ENCODE measurements around the gene CAP2.

CAP2 gene, protein sequence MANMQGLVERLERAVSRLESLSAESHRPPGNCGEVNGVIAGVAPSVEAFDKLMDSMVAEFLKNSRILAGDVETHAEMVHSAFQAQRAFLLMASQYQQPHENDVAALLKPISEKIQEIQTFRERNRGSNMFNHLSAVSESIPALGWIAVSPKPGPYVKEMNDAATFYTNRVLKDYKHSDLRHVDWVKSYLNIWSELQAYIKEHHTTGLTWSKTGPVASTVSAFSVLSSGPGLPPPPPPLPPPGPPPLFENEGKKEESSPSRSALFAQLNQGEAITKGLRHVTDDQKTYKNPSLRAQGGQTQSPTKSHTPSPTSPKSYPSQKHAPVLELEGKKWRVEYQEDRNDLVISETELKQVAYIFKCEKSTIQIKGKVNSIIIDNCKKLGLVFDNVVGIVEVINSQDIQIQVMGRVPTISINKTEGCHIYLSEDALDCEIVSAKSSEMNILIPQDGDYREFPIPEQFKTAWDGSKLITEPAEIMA

GRCh38 chr6:17392978-17393891 lies at the start of gene CAP2:
TSS of gene CAP2 (plus strand) at chr6:17393595. CDS start at chr6:17421556, 27,961 bp downstream.
- peak; percentile 22 for DNase-seq

DNA sequence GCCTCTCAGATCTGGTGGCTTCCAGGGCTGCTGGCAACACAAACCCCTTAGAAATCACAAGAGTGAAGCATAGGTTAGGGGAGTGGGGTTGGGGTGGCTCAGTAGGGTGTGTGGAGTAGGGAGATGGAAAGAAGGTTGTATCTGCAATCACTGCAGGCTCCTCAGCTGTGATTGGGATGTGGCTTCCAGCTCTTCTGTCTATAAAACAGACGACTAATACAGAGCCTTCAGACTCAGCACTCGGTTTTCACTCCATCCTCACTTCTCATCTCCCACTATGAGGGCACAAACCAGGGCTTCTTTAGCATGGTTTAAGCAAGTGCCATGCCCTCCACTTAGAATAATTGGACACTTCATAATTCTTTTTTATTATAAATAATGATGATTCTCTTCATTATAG lies 46.4 kb upstream of the CAP2 start:
- DNase-seq: no peak

DNA sequence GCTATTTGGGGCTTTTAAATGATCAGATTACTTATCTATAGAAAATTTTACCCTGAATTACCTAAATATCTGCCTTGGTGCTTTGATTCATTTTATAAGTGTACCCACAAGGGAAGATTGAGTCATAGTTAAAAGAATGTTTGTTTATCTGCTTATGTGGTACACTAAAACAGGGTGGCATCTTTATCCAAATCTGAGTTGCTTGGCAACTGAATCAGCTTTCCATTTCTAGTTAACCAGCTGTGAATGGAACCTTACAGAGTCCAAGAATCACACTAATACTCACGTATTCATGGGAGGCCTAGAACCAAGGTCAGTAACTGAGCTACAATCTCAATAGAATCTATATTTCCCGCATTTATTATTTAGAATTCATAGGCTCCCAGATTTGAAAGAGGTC lies 44.0 kb upstream of the CAP2 start:
- DNase-seq: no peak

DNA sequence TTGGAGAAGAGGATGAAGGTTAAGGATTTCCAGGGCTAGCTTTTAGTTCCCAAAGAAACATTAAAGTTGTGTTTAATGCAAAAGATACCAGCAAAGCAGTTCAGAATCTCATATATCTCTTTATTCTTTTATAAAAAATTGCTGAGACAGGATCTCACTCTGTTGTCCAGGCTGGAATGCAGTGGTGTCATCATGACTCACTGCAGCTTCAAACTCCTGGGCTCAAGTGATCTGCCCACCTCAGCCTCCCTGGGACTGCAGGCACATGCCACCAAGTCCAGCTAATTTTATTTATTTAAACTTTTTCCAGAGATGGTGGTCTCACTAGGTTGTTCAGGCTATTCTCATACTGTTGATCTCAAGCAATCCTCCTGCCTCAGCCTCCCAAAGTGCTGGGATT lies 41.1 kb upstream of the CAP2 start:
- no peak for DNase-seq

DNA sequence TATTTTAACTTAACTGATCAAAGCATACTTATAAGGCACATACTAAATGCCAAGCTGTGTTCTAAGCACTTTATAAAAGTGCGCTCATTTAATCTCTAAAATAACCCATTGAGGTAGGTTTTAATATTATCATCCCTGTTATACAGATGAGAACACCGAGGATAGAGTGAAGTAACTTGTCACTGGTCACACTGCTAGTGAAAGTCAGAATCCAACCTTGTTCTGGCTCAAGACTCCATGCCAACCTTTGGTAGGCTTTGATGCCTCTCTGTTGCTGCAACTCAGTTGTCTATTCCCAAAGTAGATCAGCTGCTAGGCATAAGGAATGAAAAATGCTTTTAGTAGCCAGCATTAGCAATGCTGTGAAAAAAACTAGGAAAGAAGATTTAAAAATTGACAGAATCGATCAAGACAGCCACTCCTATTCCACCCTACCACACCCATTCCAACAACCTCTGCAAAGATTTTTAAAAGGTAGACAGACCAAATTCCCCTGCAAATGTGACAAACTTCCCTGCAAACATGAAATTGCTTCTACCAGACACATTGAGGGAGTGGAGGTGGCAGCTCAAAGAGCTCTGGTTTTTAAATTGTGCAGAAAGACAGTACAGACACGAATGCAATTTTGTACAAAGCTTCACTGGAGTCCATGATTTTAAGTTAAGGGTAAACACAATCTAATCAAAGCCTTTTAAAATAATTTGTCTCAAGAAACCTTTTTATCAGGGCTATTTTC lies 39.8 kb upstream of the CAP2 start:
- DNase-seq: no peak

DNA sequence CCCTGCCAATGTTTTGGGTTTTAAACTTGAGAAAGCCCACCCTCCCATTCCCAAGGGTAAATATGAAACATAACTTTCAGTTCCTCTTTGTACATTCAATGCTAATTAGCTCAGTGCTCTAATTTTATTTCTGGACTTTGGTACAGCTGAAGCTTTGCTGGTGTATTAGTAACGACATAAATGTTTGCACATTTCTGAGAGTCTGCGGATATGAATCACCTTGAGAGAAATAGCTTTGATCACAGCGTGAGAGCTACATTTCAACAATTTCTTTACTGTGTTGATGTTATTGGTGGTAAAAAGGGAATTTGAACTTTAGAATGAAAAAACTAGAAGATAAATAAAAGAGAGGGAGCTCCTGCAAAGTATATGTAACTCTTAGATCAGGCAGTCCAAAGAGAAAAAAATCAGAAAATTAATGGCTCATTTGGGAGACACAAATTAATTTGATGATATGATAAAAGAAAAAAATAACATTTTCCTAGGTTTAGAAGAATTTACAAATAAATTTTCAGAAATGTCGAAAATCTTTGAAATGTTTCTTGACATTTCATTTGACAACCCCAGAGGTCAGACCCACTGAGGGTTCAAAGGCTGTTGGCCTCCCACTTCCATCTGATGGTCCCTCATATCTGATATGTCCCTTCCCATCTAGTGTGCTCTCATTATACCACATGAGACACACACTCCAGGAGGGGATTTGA lies 38.5 kb upstream of the CAP2 start:
- DNase-seq: no peak

DNA sequence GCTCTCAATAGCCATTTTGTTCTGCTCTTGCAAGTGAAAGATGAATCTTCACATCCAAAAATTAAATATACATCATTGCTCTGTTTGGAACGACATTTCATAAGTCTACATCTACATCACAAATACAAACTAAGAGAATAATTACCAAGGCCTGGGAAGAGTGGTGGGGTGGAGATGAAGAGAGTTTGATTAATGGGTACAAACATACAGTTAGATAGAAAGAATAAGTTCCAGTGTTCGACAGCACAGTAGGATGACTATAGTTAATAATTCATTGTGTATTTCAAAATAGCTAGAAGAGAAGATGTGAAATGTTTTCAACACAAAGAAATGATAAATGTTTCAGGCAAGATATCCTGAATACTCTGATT lies 38.0 kb upstream of the CAP2 start:
- no peak for DNase-seq

DNA sequence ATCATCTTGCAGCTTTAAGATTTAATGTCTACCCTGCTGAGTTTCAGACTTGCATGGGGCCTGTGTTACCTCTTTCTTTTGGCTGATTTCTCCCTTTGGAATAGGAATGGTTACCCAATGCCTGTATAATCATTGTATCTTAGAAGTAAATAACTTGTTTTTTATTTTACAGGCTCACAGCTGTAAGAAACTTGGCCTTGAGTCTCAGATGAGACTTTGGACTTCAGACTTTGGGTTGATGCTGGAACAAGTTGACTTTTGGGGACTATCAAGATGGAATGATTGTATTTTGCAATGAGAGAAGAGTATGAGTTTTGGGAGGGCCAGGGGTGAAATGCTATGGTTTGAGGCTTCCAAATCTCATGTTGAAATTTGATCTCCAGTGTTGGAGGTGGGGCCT lies 34.9 kb upstream of the CAP2 start:
- no peak for DNase-seq

- DNase-seq: no peak
Observed at GRCh38 chr6:17360564-17360963, 32.8 kb upstream of the CAP2 start.

GRCh38 chr6:17361013-17361412 lies 32.4 kb upstream of the CAP2 start:
- no peak for DNase-seq

GRCh38 chr6:17365961-17366360 lies 27.4 kb upstream of the CAP2 start:
- DNase-seq: no peak

- DNase-seq: no peak
Observed at GRCh38 chr6:17367868-17368267, 25.5 kb upstream of the CAP2 start.

DNA sequence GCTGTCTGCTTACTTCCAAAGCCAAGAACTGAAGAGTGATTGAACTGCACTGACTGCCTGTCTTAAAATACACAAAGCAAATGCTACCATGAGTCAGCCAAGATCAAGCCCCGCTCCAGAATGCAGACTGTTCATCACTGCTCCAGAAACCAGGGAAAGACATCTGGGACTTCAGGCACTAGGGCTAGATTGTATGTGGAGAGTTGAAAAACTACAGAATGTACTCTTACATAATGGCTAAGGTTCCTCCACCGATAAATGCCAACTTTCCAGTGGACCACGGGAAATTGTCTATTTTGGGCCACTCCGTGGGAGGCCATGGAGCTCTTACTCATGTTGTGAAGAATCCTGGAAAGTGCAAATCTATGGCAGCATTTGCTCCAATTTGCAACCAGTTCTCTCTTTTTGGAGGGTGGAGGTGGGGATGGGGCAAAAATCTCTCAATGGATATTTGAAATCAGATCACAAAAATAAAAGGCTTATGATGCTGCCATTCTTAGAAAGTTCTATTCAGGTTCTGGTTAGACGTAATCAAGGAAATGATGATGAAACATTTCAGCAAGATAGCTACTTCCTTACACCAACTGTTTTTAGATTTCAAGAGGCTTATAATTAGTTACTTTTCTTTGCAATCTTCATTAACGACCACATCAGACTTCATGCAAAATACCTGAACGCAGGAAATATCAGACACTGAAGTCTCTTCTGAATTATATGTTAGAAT lies 11.8 kb upstream of the CAP2 start:
- DNase-seq: no peak

- DNase-seq: no peak
Observed at GRCh38 chr6:17385660-17386059, 7.7 kb upstream of the CAP2 start.

DNA sequence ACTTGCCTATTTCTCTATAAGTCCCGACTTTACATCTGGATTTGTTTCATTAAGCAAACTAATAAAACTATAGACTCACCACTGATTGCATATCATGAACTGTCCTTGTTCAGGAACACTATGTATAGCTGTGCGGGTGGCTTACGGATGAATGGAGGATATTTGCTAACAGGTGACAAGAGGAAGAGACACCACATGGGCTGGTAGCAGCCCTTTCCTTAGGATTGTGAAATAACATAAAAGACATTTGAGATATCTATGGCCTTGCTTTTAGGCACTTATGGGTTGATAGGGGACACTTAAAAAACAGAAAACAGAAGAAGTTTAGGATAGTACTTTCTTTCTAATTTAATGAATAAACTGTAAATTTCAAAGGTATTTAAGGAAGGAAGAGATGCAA lies 5.0 kb upstream of the CAP2 start:
- no peak for DNase-seq

- DNase-seq: no peak
Observed at GRCh38 chr6:17389274-17389847, 4.0 kb upstream of the CAP2 start.

DNA sequence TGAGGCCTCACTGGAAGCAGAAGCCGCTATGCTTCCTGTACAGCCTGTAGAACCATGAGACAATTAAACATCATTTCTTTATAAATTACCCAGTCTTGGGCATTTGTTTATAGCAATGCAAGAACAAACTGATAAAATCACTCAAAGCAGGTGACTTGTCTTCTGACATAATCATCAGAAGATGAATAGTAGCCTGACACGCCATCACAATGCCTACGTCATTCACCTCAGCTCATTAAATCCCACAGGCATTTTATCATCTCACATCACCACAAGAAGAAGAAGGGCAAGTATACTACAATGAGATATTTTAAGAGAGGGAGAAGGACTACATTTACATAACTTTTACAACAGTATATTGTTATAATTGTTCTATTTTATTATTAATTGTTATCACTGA lies 3.1 kb upstream of the CAP2 start:
- DNase-seq: no peak

GRCh38 chr6:17391976-17392375 lies 1.4 kb upstream of the CAP2 start:
- no peak for DNase-seq

- no peak for DNase-seq
Observed at GRCh38 chr6:17393892-17394631, 667 bp downstream of the CAP2 start.

- DNase-seq: no peak
Observed at GRCh38 chr6:17395112-17395511, 1.7 kb downstream of the CAP2 start.

DNA sequence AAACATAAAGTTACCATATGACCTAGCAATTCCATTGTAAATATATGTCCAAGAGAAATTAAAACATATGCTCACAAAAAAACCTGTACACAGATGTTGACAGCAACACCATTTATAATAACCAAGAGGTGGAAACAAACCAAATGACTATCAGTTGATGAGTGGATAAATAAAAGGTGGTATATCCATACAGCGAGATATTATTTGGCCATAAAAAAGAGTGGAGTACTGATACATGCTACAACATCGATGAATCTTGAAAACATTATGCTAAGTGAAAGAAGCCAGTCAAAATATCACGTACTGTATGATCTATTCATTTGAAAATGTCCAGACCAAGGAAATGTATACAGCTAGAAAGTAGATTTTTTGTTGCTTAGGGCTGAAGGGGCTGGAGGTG lies 2.9 kb downstream of the CAP2 start:
- no peak for DNase-seq
